MG63 (cell line): ENCODE results near the gene RPS18. TPM values are rescaled to one million over a fixed set of nuclear protein-coding genes. Genes with fewer than 3 reads are reported as not detected.
"Not testable (repeated sequence)": the region's sequence is repeated elsewhere in the genome, so short reads cannot be mapped to it uniquely, and the experiment has no call there.

Experiments
- DNase-seq: peaks from one replicate; pipeline ENCODE4 v3.0.0-alpha.2; 2020
- H3K27me3 ChIP-seq: fragments of 250-450 bp; sonication (Bioruptor Pico); 2 replicates; pipeline ENCODE4 v1.5.1; 2020; ENCODE audit warnings: mild to moderate bottlenecking, moderate library complexity
- H3K36me3 ChIP-seq: fragments of 250-450 bp; sonication (Bioruptor Pico); 2 replicates; pipeline ENCODE4 v1.5.1; 2020; ENCODE audit warnings: mild to moderate bottlenecking, moderate library complexity
- H3K4me3 ChIP-seq: fragments of 250-450 bp; sonication (Bioruptor Pico); 2 replicates; pipeline ENCODE4 v1.5.1; 2020; ENCODE audit warnings: mild to moderate bottlenecking, moderate library complexity
- H3K9me3 ChIP-seq: fragments of 250-450 bp; sonication (Bioruptor Pico); 2 replicates; pipeline ENCODE4 v1.5.1; 2020; ENCODE audit warnings: mild to moderate bottlenecking, moderate library complexity
- total RNA-seq: library from RNA; depleted of rRNA; stranded (reverse); fragments of >200 nt; shearing (Covaris generic); gene quantifications from 2 replicates; pipeline ENCODE4 v1.2.3, GENCODE V29; 2014; ENCODE audit warnings: low replicate concordance

Gene RPS18
- total RNA-seq, 1 experiment from 2014 or later: 16,367 TPM

GRCh38 chr6:33279971-33280511 lies 8.2 kb downstream of the RPS18 start:
- no peaks in the 10 kb centered on the region for H3K27me3 ChIP-seq
- H3K36me3 ChIP-seq: peaks cover 95% of the 10 kb centered on the region
- peak; percentile 79 for DNase-seq

DNA sequence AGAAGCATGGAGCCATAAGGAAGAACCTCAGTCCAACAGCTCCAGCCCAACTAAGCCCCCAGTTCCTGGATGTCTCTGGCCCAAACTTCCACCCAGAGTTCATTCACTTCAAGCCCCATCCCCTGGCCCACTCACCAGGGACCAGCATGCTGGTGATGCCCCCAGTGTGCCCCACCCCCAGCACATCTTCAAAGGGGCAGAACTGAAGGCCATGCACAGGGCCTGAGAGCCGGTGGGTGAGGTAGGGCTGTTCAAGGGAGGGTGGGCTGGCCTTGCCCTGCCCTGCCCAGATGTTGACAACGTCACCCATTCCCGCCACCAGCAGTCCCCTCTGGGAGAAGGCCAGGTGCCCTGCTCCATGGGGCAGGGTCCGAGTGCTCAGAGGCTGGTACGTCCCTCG lies 8.7 kb downstream of the RPS18 start:
- Histone ChIP-seq H3K9me3 (no peaks in the 10 kb centered on the region), H3K36me3 (peaks cover 95% of the 10 kb centered on the region), H3K27me3 (no peaks in the 10 kb centered on the region), H3K4me3 (no peak overlapping the region)
- DNase-seq: no peak

More at GRCh38 chr6:33279971-33280511, 8.2 kb downstream of the RPS18 start:
- H3K9me3 ChIP-seq: no peaks in the 10 kb centered on the region
- no peak overlapping the region for H3K4me3 ChIP-seq

GRCh38 chr6:33285214-33285613 lies 13.3 kb downstream of the RPS18 start:
- H3K4me3 ChIP-seq, DNase-seq, H3K27me3 ChIP-seq, H3K9me3 ChIP-seq: not testable (repeated sequence)
- H3K36me3 ChIP-seq: peaks cover 96% of the 10 kb centered on the region

- Histone ChIP-seq H3K36me3 (peaks cover 96% of the 10 kb centered on the region), H3K27me3 (no peaks in the 10 kb centered on the region), H3K4me3 (peak overlapping the region; percentile 98), H3K9me3 (no peaks in the 10 kb centered on the region)
- no peak for DNase-seq
These were observed 15.4 kb downstream of the RPS18 start for GRCh38 chr6:33286946-33287914.

- DNase-seq: peak; percentile 46
- Histone ChIP-seq H3K4me3 (peak overlapping the region; percentile 98), H3K27me3 (no peaks in the 10 kb centered on the region), H3K9me3 (no peaks in the 10 kb centered on the region), H3K36me3 (peaks cover 94% of the 10 kb centered on the region)
These were observed 16.5 kb downstream of the RPS18 start for GRCh38 chr6:33288141-33288920.

DNA sequence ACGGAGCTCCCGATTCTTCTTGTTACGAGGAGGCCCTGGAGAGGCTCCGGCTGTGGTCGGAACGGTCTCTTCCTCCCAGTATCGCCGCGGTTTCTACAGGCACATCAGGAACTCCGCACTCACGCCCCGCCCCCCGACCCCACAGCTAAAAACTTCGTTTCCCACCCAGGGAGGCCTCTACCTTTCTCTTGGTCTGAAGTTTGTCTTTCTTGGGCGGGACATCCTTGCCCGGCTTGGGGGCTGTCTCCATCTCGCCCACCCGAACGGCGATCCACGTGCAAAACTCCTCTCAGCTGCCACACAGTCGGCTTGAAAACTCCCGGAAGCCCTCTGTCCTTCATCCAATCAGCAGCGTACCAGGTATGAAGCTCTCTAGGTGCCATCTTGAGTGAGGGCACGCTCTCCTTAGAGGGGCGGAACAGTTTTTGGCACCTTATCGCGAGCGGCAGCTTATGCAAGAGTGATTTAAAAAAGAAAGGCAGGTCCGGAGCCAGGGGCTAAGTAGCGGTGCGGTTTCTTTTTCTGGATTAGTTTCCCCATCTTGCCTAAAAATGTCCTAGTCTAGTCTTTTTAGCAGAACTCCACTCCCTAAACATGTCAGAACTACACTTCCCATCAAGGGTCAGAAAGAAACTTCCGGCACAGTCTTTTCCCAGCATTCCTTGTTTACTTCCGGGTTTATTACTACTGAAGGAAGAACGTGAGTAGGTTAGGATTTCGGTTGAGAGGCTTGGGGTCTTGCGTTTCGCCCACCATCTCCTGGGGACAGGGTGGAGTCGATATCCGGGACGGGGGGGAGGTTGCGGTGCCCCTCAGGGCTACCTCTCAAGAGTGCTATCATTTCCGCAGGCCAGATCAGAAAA lies 17.3 kb downstream of the RPS18 start, which contains the start of the genes PFDN6 and WDR46:
Gene PFDN6 (plus strand): TSS at position 681 of the 863 bp plus-strand sequence. CDS start 256 bp downstream, outside the sequence.
Gene WDR46 (minus strand): TSS at position 319 of the 863 bp plus-strand sequence. CDS start 69 bp downstream, at position 250.
- Histone ChIP-seq H3K36me3 (peaks cover 94% of the 10 kb centered on the region), H3K27me3 (no peaks in the 10 kb centered on the region), H3K4me3 (peak within 1 kb of the TSS; percentile 98), H3K9me3 (no peaks in the 10 kb centered on the region)
- peak; percentile 96 for DNase-seq

GRCh38 chr6:33289784-33290315 lies 18.0 kb downstream of the RPS18 start:
- H3K27me3 ChIP-seq: no peaks in the 10 kb centered on the region
- H3K9me3 ChIP-seq: no peaks in the 10 kb centered on the region
- no peak for DNase-seq
- H3K4me3 ChIP-seq: peak overlapping the region; percentile 98
- H3K36me3 ChIP-seq: peaks cover 91% of the 10 kb centered on the region

- no peaks in the 10 kb centered on the region for H3K9me3 ChIP-seq
- no peaks in the 10 kb centered on the region for H3K27me3 ChIP-seq
- no peak for DNase-seq
- peaks cover 90% of the 10 kb centered on the region for H3K36me3 ChIP-seq
- peak overlapping the region; percentile 98 for H3K4me3 ChIP-seq
These were observed 18.6 kb downstream of the RPS18 start for GRCh38 chr6:33290459-33290858.

- H3K36me3 ChIP-seq: peaks cover 80% of the 10 kb centered on the region
- H3K27me3 ChIP-seq: no peaks in the 10 kb centered on the region
- no peaks in the 10 kb centered on the region for H3K9me3 ChIP-seq
- no peak for DNase-seq
- H3K4me3 ChIP-seq: no peak overlapping the region
These were observed 21.3 kb downstream of the RPS18 start for GRCh38 chr6:33292996-33293682.

- no peak for DNase-seq
- H3K9me3 ChIP-seq: no peaks in the 10 kb centered on the region
- no peak overlapping the region for H3K4me3 ChIP-seq
- peaks cover 73% of the 10 kb centered on the region for H3K36me3 ChIP-seq
- no peaks in the 10 kb centered on the region for H3K27me3 ChIP-seq
These were observed 22.4 kb downstream of the RPS18 start for GRCh38 chr6:33294086-33294823.

DNA sequence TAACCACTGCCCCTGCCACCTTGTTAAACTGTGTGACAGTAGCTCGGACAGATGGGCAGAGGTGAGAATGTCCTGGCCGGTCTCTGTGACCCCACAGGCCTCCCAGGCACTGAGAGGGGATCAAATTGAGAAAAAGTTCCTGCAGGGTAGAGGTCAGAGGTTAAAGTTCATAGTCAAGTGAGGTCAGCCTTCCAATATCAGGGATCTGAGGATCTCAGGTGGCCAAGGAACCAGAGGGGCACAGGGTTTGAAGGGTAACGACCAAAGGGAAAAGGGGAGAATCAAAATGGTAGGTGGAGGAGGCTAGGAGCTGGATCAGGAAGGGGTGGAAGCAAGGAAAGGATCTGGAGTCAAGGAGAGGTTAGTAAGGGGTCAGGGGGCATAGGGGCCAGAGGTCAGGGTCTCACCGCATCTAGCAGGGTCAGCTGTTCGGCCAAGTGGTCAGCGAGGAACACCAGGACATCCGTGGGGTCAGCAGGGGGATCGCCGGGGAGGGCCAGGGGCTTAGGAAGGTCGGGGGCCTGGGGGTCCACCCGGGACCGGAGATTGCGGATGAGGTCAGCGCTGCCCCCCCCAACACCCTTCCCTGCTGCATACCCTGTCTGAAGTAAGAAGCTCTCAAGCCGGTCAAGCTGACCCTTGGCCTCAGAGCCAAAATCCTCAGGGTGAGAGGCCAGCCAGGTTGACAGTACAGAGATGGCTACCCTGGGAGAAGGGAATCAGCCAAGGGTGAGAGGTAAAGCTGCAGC lies 23.9 kb downstream of the RPS18 start:
- no peak overlapping the region for H3K4me3 ChIP-seq
- peaks cover 61% of the 10 kb centered on the region for H3K36me3 ChIP-seq
- DNase-seq: no peak
- H3K27me3 ChIP-seq: no peaks in the 10 kb centered on the region
- H3K9me3 ChIP-seq: no peaks in the 10 kb centered on the region

GRCh38 chr6:33296797-33297405 lies 25.0 kb downstream of the RPS18 start:
- Histone ChIP-seq H3K4me3 (peak overlapping the region; percentile 78), H3K36me3 (peaks cover 58% of the 10 kb centered on the region), H3K27me3 (no peaks in the 10 kb centered on the region), H3K9me3 (no peaks in the 10 kb centered on the region)
- no peak for DNase-seq

- H3K36me3 ChIP-seq: peaks cover 53% of the 10 kb centered on the region
- DNase-seq: peak; percentile 44
- H3K4me3 ChIP-seq: peak overlapping the region; percentile 78
- H3K27me3 ChIP-seq: no peaks in the 10 kb centered on the region
- H3K9me3 ChIP-seq: no peaks in the 10 kb centered on the region
These were observed 25.6 kb downstream of the RPS18 start for GRCh38 chr6:33297406-33297955.
